Measurements from ENCODE around the gene FNDC7. TPM values are rescaled to one million over a fixed set of nuclear protein-coding genes. Genes with fewer than 3 reads are reported as not detected.
"Not testable (repeated sequence)": the region's sequence is repeated elsewhere in the genome, so short reads cannot be mapped to it uniquely, and the experiment has no call there.

FNDC7 gene
- total RNA-seq, 1 donor from 2014 or later = not detected

GRCh38 chr1:108679586-108680213, 33.0 kb upstream of the FNDC7 start:
- H3K4me1 Mint-ChIP-seq = no peaks in the 10 kb centered on the region
- TF ChIP-seq CTCF (conservative IDR thresholded peaks at IDR 0.05) = no peak
- H3K27me3 Mint-ChIP-seq (ENCODE audit: low read depth) = peaks cover 5% of the 10 kb centered on the region
- H3K36me3 Mint-ChIP-seq (ENCODE audit: low read depth) = peaks cover 2% of the 10 kb centered on the region
- DNase-seq (ENCODE audit: low read depth, low spot score) = no peak
- no peak overlapping the region for H3K27ac Mint-ChIP-seq (ENCODE audit: unreplicated experiment)
- H3K4me3 Mint-ChIP-seq = no peak overlapping the region
- H3K9me3 Mint-ChIP-seq = no peaks in the 10 kb centered on the region

- H3K36me3 Mint-ChIP-seq (ENCODE audit: low read depth); H3K4me3 Mint-ChIP-seq; H3K27ac Mint-ChIP-seq (ENCODE audit: unreplicated experiment); DNase-seq (ENCODE audit: low read depth, low spot score); H3K9me3 Mint-ChIP-seq; H3K4me1 Mint-ChIP-seq: not testable (repeated sequence)
- H3K27me3 Mint-ChIP-seq (ENCODE audit: low read depth) = peaks cover 11% of the 10 kb centered on the region
Observed at GRCh38 chr1:108681701-108682100, 31.0 kb upstream of the FNDC7 start.

- no peak for DNase-seq (ENCODE audit: low read depth, low spot score)
- H3K27ac Mint-ChIP-seq (ENCODE audit: unreplicated experiment) = no peak overlapping the region
- no peak overlapping the region for H3K4me3 Mint-ChIP-seq
Observed at GRCh38 chr1:108685529-108685928, 27.2 kb upstream of the FNDC7 start.

GRCh38 chr1:108686614-108687313, 25.9 kb upstream of the FNDC7 start:
- peaks cover 14% of the 10 kb centered on the region for H3K4me1 Mint-ChIP-seq

More at GRCh38 chr1:108685529-108685928, 27.2 kb upstream of the FNDC7 start:
- no peak for TF ChIP-seq CTCF (conservative IDR thresholded peaks at IDR 0.05)
- Mint-ChIP-seq H3K9me3 (no peaks in the 10 kb centered on the region), H3K4me1 (peaks cover 3% of the 10 kb centered on the region), H3K27me3 (ENCODE audit: low read depth) (peaks cover 28% of the 10 kb centered on the region), H3K36me3 (ENCODE audit: low read depth) (no peaks in the 10 kb centered on the region)

GRCh38 chr1:108691128-108691941, 21.4 kb upstream of the FNDC7 start:
- H3K9me3 Mint-ChIP-seq = no peaks in the 10 kb centered on the region
- H3K4me1 Mint-ChIP-seq = peaks cover 35% of the 10 kb centered on the region
- DNase-seq (ENCODE audit: low read depth, low spot score) = no peak
- H3K4me3 Mint-ChIP-seq = peak overlapping the region; percentile 100
- H3K36me3 Mint-ChIP-seq (ENCODE audit: low read depth) = peaks cover 5% of the 10 kb centered on the region
- peak overlapping the region; percentile 99 for H3K27ac Mint-ChIP-seq (ENCODE audit: unreplicated experiment)
- peaks cover 19% of the 10 kb centered on the region for H3K27me3 Mint-ChIP-seq (ENCODE audit: low read depth)
- no peak for TF ChIP-seq CTCF (conservative IDR thresholded peaks at IDR 0.05)

More at GRCh38 chr1:108686614-108687313, 25.9 kb upstream of the FNDC7 start:
- Mint-ChIP-seq H3K36me3 (ENCODE audit: low read depth) (no peaks in the 10 kb centered on the region), H3K27ac (ENCODE audit: unreplicated experiment) (no peak overlapping the region), H3K4me3 (no peak overlapping the region), H3K9me3 (no peaks in the 10 kb centered on the region), H3K27me3 (ENCODE audit: low read depth) (peaks cover 26% of the 10 kb centered on the region)
- no peak for TF ChIP-seq CTCF (conservative IDR thresholded peaks at IDR 0.05)
- no peak for DNase-seq (ENCODE audit: low read depth, low spot score)

Measured in neural crest cell (in vitro differentiated cells).